GM19025 (cell line): ENCODE data around the gene TLE5.
"Not testable (repeated sequence)": the region's sequence is repeated elsewhere in the genome, so short reads cannot be mapped to it uniquely, and the experiment has no call there.

ENCODE experiments used
- ATAC-seq: cut with Tn5 transposase; IDR thresholded peaks from one replicate; pipeline ENCODE4 v1.9.1; 2021; ENCODE audit warnings: mild to moderate bottlenecking, low read depth, moderate library complexity; ENCODE audit not compliant: unreplicated experiment

The TLE5 gene

GRCh38 chr19:3045885-3046697 lies 16.2 kb downstream of the TLE5 start:
- no peak for ATAC-seq

GRCh38 chr19:3045191-3045590 lies 17.1 kb downstream of the TLE5 start:
- ATAC-seq = no peak

GRCh38 chr19:3042621-3043267 lies 19.6 kb downstream of the TLE5 start:
- ATAC-seq = no peak

DNA sequence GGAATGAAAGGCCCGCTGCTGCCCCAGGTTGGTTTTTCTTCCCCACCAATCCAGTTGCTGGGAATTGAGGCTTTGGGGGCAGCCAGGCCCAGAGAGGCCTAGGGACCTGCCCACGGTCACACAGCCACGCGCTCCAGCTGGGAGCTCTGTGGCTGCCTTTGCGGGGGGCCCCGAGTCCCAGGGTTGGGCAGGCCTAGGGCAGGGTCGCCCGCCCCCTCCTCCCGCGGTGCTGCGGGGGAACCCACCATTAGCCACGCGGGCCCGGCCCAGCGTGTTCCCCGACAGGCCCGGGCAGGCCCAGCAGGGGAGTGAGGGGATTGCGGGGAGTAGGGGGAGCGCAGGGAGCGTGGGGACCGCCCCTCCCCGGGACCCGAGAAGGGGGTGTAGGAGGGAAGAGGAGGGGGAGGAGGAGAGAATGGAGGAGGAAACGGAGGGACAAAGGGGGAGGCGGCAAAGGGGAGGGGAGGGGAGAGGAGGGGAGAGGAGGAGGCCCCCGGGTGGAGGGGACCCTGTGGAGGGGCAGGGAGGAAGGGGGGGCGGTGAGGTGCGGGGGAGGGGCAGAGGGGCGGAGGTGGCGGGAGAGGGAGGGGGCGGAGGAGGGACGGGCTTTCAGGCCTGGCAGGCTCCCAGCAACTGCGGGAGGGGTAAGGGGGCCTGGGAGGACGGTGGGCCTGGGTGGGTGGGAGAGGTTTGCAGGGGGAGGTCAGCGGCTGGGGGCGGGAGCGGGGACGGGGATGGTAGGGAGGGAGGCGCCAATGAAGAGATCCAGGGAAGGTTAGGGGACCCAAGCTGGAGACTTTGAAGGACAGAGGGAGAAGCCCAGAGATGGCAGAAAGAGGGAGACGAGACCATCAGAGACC lies 20.3 kb downstream of the TLE5 start:
- no peak for ATAC-seq

GRCh38 chr19:3041327-3041726 lies 21.0 kb downstream of the TLE5 start:
- no peak for ATAC-seq

DNA sequence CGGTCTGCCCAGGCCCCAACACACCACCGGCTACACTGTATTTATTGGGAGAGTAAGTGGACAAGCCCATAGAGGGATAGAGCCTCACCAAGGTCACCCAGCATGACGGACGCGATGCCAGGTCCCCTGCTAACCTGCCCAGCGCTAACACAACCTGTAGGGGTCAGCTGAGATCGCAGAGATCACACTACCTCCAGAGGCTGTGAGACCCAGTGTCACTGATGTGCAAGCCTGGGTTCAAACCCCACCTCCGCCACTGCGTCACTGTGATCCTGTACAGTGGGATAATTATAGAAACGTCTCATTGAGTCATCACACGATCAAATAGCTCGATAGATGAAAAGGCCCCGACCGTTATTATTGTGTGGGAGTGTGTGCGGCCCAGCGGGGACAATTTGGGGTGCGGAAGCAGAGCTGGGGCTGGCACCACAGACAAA lies 22.6 kb downstream of the TLE5 start:
- no peak for ATAC-seq

DNA sequence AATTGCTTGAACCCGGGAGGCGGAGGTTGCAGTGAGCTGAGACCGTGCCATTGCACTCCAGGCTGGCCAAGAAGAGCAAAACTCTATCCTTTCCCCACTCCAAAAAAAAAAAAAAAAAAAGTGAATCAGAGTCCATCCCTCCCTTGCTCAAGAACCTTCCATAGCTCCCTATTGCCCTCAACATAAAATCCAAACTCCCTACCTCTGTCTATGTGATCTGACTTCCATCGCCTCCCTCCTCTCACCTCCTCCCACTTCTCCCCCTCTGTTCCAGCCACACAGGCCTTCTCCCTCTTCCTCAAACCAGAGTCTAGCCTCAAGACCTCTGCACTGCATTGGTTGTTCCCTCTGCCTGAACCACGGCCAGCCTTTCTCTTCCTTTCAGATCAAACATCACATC lies 23.2 kb downstream of the TLE5 start:
- ATAC-seq = no peak

DNA sequence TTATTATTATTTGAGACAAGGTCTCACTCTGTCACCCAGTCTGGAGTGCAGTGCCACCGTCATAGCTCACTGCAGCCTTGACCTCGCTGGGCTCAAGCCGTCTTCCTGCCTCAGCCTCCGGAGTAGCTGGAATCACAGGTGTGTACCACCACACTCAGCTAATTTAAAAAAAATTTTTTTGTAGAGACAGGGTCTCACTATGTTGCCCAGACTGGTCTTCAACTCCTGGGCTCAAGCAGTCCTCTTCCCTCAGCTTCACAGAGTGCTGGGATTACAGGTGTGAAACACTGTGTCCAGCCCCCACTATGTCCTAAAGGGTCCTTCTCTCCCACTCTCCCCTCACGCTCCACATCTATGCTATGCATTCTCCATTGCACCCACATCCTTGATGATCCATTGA lies 24.1 kb downstream of the TLE5 start:
- no peak for ATAC-seq

- not testable (repeated sequence) for ATAC-seq
Observed at GRCh38 chr19:3036977-3037544, 25.2 kb downstream of the TLE5 start.

DNA sequence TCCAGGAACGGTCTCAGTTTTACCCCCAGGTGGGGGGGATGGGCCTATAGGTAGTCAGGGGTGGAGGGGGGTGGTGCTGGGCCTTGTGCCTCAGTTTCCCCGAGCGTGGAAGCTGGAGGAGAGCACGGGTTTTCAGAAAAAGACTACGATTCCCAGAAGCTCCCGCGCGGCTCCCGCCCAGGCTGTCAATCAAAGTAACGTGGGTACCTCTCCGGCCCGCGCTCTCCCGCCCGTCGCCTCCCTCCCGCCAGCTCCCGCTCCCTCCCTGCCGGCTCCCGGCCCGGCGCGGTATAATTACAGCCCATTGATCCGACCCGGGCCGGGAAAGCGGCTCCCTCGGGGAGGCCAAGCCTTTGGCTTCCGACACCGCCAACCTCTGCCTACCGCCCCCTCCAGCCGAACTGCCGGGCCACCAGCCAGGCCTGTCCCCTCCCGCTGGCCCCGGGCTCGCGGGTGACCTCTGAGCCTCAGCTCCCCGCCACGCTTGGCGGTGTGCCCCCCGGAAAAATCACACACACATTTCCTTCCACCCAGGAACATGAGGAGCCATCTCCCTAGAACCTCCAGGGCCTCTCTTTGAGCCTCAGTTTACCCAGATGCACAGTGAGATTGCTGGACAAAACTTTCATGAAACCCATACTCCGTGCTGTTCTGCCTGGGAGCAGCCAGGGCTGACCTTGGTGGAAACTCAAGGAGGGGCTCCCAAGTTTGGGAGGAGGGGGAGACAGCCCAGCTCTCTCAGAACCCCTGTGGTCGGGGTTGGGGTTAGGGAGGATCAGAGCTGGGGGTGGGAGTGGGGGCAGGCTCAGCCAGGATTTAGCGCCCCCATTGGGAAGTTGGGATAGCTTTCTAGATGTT lies 25.9 kb downstream of the TLE5 start:
- ATAC-seq = peak; percentile 50

DNA sequence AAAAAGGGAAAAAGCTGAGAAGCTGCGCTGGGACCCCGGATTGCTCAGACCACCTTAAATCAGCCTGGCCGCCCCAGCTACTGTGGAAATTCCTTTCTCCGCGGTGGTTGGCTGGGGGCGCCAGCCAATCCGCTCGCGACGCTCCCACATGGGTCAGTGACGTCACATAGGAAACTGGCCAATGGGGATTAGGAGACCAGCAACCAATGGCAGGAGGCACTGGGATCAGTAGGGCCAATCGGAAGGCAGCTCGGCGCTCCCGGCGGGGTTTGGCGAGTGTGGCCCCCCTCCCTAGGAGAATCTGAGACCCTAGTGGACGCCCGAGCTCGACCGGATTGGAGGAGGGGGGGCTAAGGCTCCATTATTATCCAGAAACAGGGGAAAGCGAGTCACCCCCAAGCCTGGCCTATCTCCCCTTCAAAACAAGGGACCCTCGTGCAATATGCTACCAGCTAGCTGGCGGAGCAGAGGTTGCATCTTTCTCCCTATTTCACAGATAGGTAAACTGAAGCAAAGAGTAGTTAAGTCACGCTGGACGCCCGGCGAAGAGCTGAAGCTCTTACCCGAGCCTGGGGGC lies 26.7 kb downstream of the TLE5 start:
- peak; percentile 87 for ATAC-seq

DNA sequence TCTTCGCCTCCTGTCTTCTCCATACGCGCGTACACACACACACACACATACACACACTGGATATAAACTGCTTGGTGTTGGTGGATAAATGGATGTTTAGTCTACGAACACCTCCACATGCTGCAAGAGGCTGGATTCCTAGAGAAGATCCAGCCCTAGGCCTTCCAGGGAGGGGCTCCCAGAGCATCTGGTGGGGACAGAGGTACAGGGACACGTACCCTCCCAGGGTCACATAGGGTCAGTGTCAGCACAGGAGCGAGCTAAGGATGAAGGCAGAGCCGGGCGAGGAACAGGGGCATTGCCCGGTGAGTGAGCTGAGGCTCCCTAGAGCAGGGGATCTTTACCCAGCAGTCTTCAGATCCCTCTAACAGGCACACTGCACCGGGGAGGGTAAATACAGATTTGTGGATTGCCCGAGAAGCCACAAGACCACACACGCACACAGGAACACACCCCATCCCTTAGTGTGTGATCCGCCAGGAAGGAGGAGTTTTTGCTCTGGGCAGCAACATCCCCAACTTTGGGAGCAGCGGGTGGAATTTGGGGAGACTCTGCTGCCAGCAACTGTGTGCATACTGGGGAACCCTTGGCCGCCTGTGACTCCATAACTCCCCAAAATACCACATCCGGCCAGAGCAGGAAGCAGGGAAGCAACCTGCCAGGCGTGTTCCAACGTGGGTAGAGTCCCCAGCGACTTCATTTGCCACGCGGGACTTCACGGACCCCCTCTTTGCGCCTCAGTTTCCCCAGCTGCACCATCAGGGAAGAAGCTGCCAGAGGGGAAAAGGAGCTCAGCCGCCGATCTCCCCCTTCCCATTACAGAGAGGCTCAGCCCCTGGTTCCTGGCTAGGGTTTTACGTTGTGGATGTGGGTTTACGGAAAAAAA lies 27.4 kb downstream of the TLE5 start:
- ATAC-seq = no peak

DNA sequence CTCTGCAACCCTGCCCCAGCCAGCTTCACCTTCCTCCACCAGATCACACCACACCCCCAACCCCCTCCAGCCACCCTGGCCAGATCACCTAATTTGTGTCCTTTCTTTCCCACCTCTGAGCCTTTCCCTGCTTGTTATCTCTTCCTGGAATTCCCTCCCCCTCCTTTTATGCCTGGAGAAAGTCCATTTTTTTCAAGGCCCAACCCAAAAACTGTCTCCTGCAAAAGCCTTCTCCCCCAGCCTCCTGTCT lies 28.0 kb downstream of the TLE5 start:
- no peak for ATAC-seq

DNA sequence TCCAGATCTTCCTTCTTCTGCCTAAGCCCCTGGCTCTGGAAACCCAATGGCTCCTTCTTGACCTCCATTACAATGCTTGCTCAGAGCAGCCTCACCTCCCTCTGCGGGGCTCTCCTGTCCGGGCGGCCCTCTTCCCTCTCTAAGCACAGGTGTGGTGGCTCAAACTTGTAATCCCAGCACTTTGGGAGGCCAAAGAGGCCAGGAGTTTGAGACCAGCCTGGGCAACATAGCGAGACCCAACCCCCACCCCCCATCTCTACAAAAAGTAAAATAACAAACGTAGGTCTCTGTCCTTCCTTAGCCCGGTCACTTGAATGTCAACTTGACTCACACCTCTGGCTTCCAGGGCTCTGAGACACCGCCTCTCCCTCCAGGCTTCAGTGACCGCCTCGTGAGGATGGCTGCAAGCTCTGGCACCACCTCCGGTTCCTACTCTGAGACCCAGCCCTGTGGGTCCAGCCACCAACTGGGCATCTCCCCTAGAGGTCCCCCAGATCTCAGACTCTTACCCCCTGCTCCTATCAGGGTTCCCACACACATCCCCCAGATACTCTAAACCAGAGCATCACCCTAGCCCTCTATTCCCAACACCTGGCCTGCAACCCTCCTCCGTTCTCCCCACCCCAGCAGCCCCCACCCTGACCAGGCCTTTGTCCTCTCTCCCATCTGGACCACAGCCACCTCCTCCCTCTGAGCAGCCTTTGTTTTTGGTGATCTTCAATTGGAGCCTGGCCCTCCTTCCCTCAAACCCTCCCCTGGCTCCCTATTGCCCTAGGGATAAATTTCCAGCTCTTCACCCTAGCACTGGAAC lies 28.5 kb downstream of the TLE5 start:
- ATAC-seq = no peak

- ATAC-seq = no peak
Observed at GRCh38 chr19:3031607-3031867, 30.8 kb downstream of the TLE5 start.

DNA sequence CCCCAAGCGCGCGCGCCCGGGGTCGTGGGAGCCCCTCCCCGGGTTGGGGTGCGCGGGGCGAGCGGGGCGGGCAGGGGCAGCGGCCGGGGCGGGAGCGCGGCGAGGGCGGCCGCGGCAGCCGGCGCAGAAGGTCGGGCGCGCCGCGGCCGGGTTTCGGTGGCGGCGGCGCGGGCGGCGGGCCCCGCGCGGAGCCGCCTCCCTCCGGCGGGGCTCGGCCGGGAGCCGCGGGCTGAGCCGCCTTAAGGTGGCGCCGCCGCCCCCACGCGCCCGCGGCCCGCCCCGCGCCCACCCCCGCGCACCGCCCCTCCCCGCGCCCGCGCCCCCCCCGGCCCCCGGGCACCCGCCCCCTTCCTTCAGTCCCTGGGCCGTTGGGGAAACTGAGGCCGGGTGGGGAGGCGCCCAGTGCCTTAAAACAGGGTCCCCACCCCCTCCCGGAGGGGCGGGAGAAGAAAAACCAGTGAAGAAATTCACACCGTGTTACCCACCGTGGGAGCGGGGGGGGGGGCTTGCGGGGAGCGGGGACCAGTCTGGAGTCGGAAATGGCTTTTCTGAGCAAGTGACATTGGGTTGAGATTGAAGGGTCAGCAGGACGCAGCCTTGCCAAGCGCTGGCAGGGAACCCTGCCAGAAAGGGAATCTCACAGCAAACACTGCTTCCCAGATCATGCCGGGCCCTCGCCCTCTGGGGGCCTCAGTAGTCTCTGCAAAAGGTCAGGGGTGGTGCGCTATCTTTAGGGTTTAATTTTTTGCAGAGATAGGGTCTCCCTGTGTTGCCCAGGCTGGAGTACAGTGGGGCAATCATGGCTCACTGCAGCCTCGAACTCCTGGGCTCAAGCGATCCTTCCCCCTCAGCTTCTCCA lies 33.0 kb downstream of the TLE5 start, which contains the start of gene TLE2:
TLE2 (minus strand) TSS at position 216 of the 859 bp plus-strand sequence. CDS start 376 bp downstream, outside the sequence.
- no peak for ATAC-seq
